ENCODE results near the gene XRN2.

The XRN2 gene

GRCh38 chr20:21368791-21369190, 65.7 kb downstream of the XRN2 start:
- no peak overlapping the region for H2AFZ ChIP-seq (ENCODE audit: low read depth, low read length)
- no peaks in the 10 kb centered on the region for H3K9me3 ChIP-seq (ENCODE audit: low read length)
- no peak overlapping the region for H3K4me3 ChIP-seq (ENCODE audit: low read length)
- no peaks in the 10 kb centered on the region for H3K4me1 ChIP-seq (ENCODE audit: insufficient read depth, low read length)
- no peaks in the 10 kb centered on the region for H3K27me3 ChIP-seq (ENCODE audit: insufficient read depth, low read length)
- peaks cover 52% of the 10 kb centered on the region for H3K36me3 ChIP-seq (ENCODE audit: insufficient read depth, low read length)

- no peaks in the 10 kb centered on the region for H3K9me3 ChIP-seq (ENCODE audit: low read length)
- H2AFZ ChIP-seq (ENCODE audit: low read depth, low read length): no peak overlapping the region
- no peak overlapping the region for H3K4me3 ChIP-seq (ENCODE audit: low read length)
- no peaks in the 10 kb centered on the region for H3K27me3 ChIP-seq (ENCODE audit: insufficient read depth, low read length)
- no peaks in the 10 kb centered on the region for H3K4me1 ChIP-seq (ENCODE audit: insufficient read depth, low read length)
- H3K36me3 ChIP-seq (ENCODE audit: insufficient read depth, low read length): peaks cover 42% of the 10 kb centered on the region
These were observed 68.1 kb downstream of the XRN2 start for GRCh38 chr20:21371193-21371592.

- Histone ChIP-seq H3K36me3 (ENCODE audit: insufficient read depth, low read length) (peaks cover 37% of the 10 kb centered on the region), H3K27me3 (ENCODE audit: insufficient read depth, low read length) (no peaks in the 10 kb centered on the region), H3K4me3 (ENCODE audit: low read length) (no peak overlapping the region), H3K9me3 (ENCODE audit: low read length) (no peaks in the 10 kb centered on the region), H2AFZ (ENCODE audit: low read depth, low read length) (no peak overlapping the region), H3K4me1 (ENCODE audit: insufficient read depth, low read length) (no peaks in the 10 kb centered on the region)
These were observed 68.9 kb downstream of the XRN2 start for GRCh38 chr20:21372016-21372415.

GRCh38 chr20:21373436-21373835, 70.3 kb downstream of the XRN2 start:
- H2AFZ ChIP-seq (ENCODE audit: low read depth, low read length): no peak overlapping the region
- no peaks in the 10 kb centered on the region for H3K9me3 ChIP-seq (ENCODE audit: low read length)
- H3K36me3 ChIP-seq (ENCODE audit: insufficient read depth, low read length): peaks cover 26% of the 10 kb centered on the region
- no peak overlapping the region for H3K4me3 ChIP-seq (ENCODE audit: low read length)
- H3K4me1 ChIP-seq (ENCODE audit: insufficient read depth, low read length): no peaks in the 10 kb centered on the region
- H3K27me3 ChIP-seq (ENCODE audit: insufficient read depth, low read length): no peaks in the 10 kb centered on the region

GRCh38 chr20:21376626-21377025, 73.5 kb downstream of the XRN2 start:
- no peaks in the 10 kb centered on the region for H3K27me3 ChIP-seq (ENCODE audit: insufficient read depth, low read length)
- H3K4me3 ChIP-seq (ENCODE audit: low read length): no peak overlapping the region
- no peaks in the 10 kb centered on the region for H3K4me1 ChIP-seq (ENCODE audit: insufficient read depth, low read length)
- no peaks in the 10 kb centered on the region for H3K9me3 ChIP-seq (ENCODE audit: low read length)
- peaks cover 18% of the 10 kb centered on the region for H3K36me3 ChIP-seq (ENCODE audit: insufficient read depth, low read length)
- no peak overlapping the region for H2AFZ ChIP-seq (ENCODE audit: low read depth, low read length)

- Histone ChIP-seq H3K27me3 (ENCODE audit: insufficient read depth, low read length) (no peaks in the 10 kb centered on the region), H3K4me1 (ENCODE audit: insufficient read depth, low read length) (no peaks in the 10 kb centered on the region), H3K9me3 (ENCODE audit: low read length) (no peaks in the 10 kb centered on the region), H3K36me3 (ENCODE audit: insufficient read depth, low read length) (peaks cover 23% of the 10 kb centered on the region), H3K4me3 (ENCODE audit: low read length) (no peak overlapping the region), H2AFZ (ENCODE audit: low read depth, low read length) (no peak overlapping the region)
These were observed 74.6 kb downstream of the XRN2 start for GRCh38 chr20:21377701-21378100.

GRCh38 chr20:21378259-21378658, 75.1 kb downstream of the XRN2 start:
- Histone ChIP-seq H3K4me1 (ENCODE audit: insufficient read depth, low read length) (no peaks in the 10 kb centered on the region), H3K27me3 (ENCODE audit: insufficient read depth, low read length) (no peaks in the 10 kb centered on the region), H3K4me3 (ENCODE audit: low read length) (no peak overlapping the region), H3K9me3 (ENCODE audit: low read length) (no peaks in the 10 kb centered on the region), H3K36me3 (ENCODE audit: insufficient read depth, low read length) (peaks cover 26% of the 10 kb centered on the region), H2AFZ (ENCODE audit: low read depth, low read length) (no peak overlapping the region)

GRCh38 chr20:21380711-21381110, 77.6 kb downstream of the XRN2 start:
- H3K36me3 ChIP-seq (ENCODE audit: insufficient read depth, low read length): peaks cover 36% of the 10 kb centered on the region
- H2AFZ ChIP-seq (ENCODE audit: low read depth, low read length): no peak overlapping the region
- H3K4me1 ChIP-seq (ENCODE audit: insufficient read depth, low read length): no peaks in the 10 kb centered on the region
- no peaks in the 10 kb centered on the region for H3K9me3 ChIP-seq (ENCODE audit: low read length)
- H3K4me3 ChIP-seq (ENCODE audit: low read length): no peak overlapping the region
- H3K27me3 ChIP-seq (ENCODE audit: insufficient read depth, low read length): no peaks in the 10 kb centered on the region

GRCh38 chr20:21381619-21382018, 78.5 kb downstream of the XRN2 start:
- Histone ChIP-seq H3K36me3 (ENCODE audit: insufficient read depth, low read length) (peaks cover 39% of the 10 kb centered on the region), H2AFZ (ENCODE audit: low read depth, low read length) (no peak overlapping the region), H3K4me3 (ENCODE audit: low read length) (no peak overlapping the region), H3K9me3 (ENCODE audit: low read length) (no peaks in the 10 kb centered on the region), H3K27me3 (ENCODE audit: insufficient read depth, low read length) (no peaks in the 10 kb centered on the region), H3K4me1 (ENCODE audit: insufficient read depth, low read length) (no peaks in the 10 kb centered on the region)

GRCh38 chr20:21384308-21384892, 81.3 kb downstream of the XRN2 start:
- Histone ChIP-seq H2AFZ (ENCODE audit: low read depth, low read length) (no peak overlapping the region), H3K36me3 (ENCODE audit: insufficient read depth, low read length) (peaks cover 59% of the 10 kb centered on the region), H3K4me3 (ENCODE audit: low read length) (no peak overlapping the region), H3K4me1 (ENCODE audit: insufficient read depth, low read length) (no peaks in the 10 kb centered on the region), H3K27me3 (ENCODE audit: insufficient read depth, low read length) (no peaks in the 10 kb centered on the region), H3K9me3 (ENCODE audit: low read length) (no peaks in the 10 kb centered on the region)

- no peaks in the 10 kb centered on the region for H3K4me1 ChIP-seq (ENCODE audit: insufficient read depth, low read length)
- H3K27me3 ChIP-seq (ENCODE audit: insufficient read depth, low read length): no peaks in the 10 kb centered on the region
- H3K9me3 ChIP-seq (ENCODE audit: low read length): peaks cover under 1% of the 10 kb centered on the region
- no peak overlapping the region for H2AFZ ChIP-seq (ENCODE audit: low read depth, low read length)
- H3K4me3 ChIP-seq (ENCODE audit: low read length): no peak overlapping the region
- H3K36me3 ChIP-seq (ENCODE audit: insufficient read depth, low read length): peaks cover 66% of the 10 kb centered on the region
These were observed 83.0 kb downstream of the XRN2 start for GRCh38 chr20:21386111-21386510.

GRCh38 chr20:21387528-21387927, 84.4 kb downstream of the XRN2 start:
- Histone ChIP-seq H3K4me3 (ENCODE audit: low read length) (no peak overlapping the region), H3K27me3 (ENCODE audit: insufficient read depth, low read length) (peaks cover 9% of the 10 kb centered on the region), H3K4me1 (ENCODE audit: insufficient read depth, low read length) (no peaks in the 10 kb centered on the region), H2AFZ (ENCODE audit: low read depth, low read length) (no peak overlapping the region), H3K36me3 (ENCODE audit: insufficient read depth, low read length) (peaks cover 60% of the 10 kb centered on the region), H3K9me3 (ENCODE audit: low read length) (peaks cover 2% of the 10 kb centered on the region)

- Histone ChIP-seq H3K36me3 (ENCODE audit: insufficient read depth, low read length) (peaks cover 50% of the 10 kb centered on the region), H3K4me3 (ENCODE audit: low read length) (no peak overlapping the region), H3K27me3 (ENCODE audit: insufficient read depth, low read length) (peaks cover 19% of the 10 kb centered on the region), H2AFZ (ENCODE audit: low read depth, low read length) (no peak overlapping the region), H3K9me3 (ENCODE audit: low read length) (peaks cover 2% of the 10 kb centered on the region), H3K4me1 (ENCODE audit: insufficient read depth, low read length) (no peaks in the 10 kb centered on the region)
These were observed 85.4 kb downstream of the XRN2 start for GRCh38 chr20:21388566-21388965.

GRCh38 chr20:21389368-21389767, 86.2 kb downstream of the XRN2 start:
- peaks cover 27% of the 10 kb centered on the region for H3K27me3 ChIP-seq (ENCODE audit: insufficient read depth, low read length)
- no peaks in the 10 kb centered on the region for H3K4me1 ChIP-seq (ENCODE audit: insufficient read depth, low read length)
- no peak overlapping the region for H2AFZ ChIP-seq (ENCODE audit: low read depth, low read length)
- peaks cover 2% of the 10 kb centered on the region for H3K9me3 ChIP-seq (ENCODE audit: low read length)
- peaks cover 46% of the 10 kb centered on the region for H3K36me3 ChIP-seq (ENCODE audit: insufficient read depth, low read length)
- H3K4me3 ChIP-seq (ENCODE audit: low read length): no peak overlapping the region
